A673 (cell line): ENCODE results near the gene SFXN5. TPM values are rescaled to one million over a fixed set of nuclear protein-coding genes. Genes with fewer than 3 reads are reported as not detected.

Experiments used
- BruUV-seq: library from RNA; stranded (reverse); fragments of 400-500 nt; replicated peaks from 2 replicates; lab custom pipeline; 2021; lab: Mats Ljungman, UMichigan
- CTCF ChIA-PET: fragments of 300-600 bp; sonication (Branson Sonifier 250); formaldehyde crosslinking; loops from one replicate; lab custom pipeline; 2022; ENCODE audit warnings: antibody characterized with exemption; lab: Charles Lee
- POLR2A ChIA-PET: fragments of 300-600 bp; sonication (Branson Sonifier 250); formaldehyde crosslinking; loops from one replicate; lab custom pipeline; 2022; ENCODE audit warnings: antibody characterized with exemption; ENCODE audit not compliant: low non-redundant PET; lab: Charles Lee
- DNase-seq: peaks from one replicate; pipeline ENCODE4 v3.0.0-alpha.2; 2015; ENCODE audit warnings: low spot score
- H3K27ac ChIP-seq: fragments of 200-600 bp; sonication (generic); 2 replicates; pipeline ENCODE4 v1.5.1; 2016; ENCODE audit warnings: mixed run types, low read depth, mild to moderate bottlenecking, mixed read lengths, antibody characterized with exemption, low read length; ENCODE audit not compliant: poor library complexity, severe bottlenecking
- H3K27me3 ChIP-seq: fragments of 200-600 bp; sonication (generic); replicated peaks from 2 replicates; pipeline ENCODE4 v1.6.1; 2017; ENCODE audit warnings: mixed run types, low read depth, mild to moderate bottlenecking, mixed read lengths, antibody characterized with exemption, low read length; ENCODE audit not compliant: insufficient read depth, poor library complexity
- H3K36me3 ChIP-seq: fragments of 200-600 bp; sonication (generic); 2 replicates; pipeline ENCODE4 v1.6.1; 2016; ENCODE audit warnings: mixed run types, mild to moderate bottlenecking, mixed read lengths, antibody characterized with exemption, low read length; ENCODE audit not compliant: insufficient read depth, poor library complexity, severe bottlenecking
- H3K4me1 ChIP-seq: fragments of 200-600 bp; sonication (generic); 2 replicates; pipeline ENCODE4 v1.6.1; 2017; ENCODE audit warnings: mixed run types, mild to moderate bottlenecking, mixed read lengths, antibody characterized with exemption, low read length; ENCODE audit not compliant: insufficient read depth, poor library complexity, severe bottlenecking
- H3K4me3 ChIP-seq: fragments of 200-600 bp; sonication (generic); 2 replicates; pipeline ENCODE4 v1.5.1; 2016; ENCODE audit warnings: low read depth, mixed run types, mild to moderate bottlenecking, mixed read lengths, low read length; ENCODE audit not compliant: poor library complexity, severe bottlenecking
- H3K9me3 ChIP-seq: fragments of 200-600 bp; sonication (generic); 2 replicates; pipeline ENCODE4 v1.6.1; 2016; ENCODE audit warnings: mixed run types, low read depth, mild to moderate bottlenecking, mixed read lengths, antibody characterized with exemption, low read length; ENCODE audit not compliant: poor library complexity, severe bottlenecking
- EZH2 ChIP-seq: fragments of 200-600 bp; sonication (generic); IDR thresholded peaks from 2 replicates; pipeline ENCODE4 v1.6.1; 2017; ENCODE audit warnings: borderline replicate concordance, low read depth, mild to moderate bottlenecking, mixed read lengths, antibody characterized with exemption, low read length; ENCODE audit not compliant: poor library complexity, severe bottlenecking
- intact Hi-C: fragments of 100-400 bp; cut with micrococcal nuclease; formaldehyde crosslinking; loops from one replicate; pipeline ENCODE4 v1.10.0; 2022; ENCODE audit not compliant: unreplicated experiment
- total RNA-seq: library from RNA; stranded (reverse); gene quantifications from 2 replicates; pipeline ENCODE4 v1.2.3, GENCODE V29; 2021
- TF ChIP-seq, protein P1 (sequence below): fragments of 300-800, 200-600 bp; sonication (generic); conservative IDR thresholded peaks from 2 replicates; pipeline ENCODE4 v1.5.1; 2017; ENCODE audit warnings: low read depth, mild to moderate bottlenecking, antibody characterized with exemption, low read length, moderate library complexity, mixed read lengths

SFXN5 gene
- total RNA-seq, 1 experiment from 2014 or later = 23.1 TPM

DNA sequence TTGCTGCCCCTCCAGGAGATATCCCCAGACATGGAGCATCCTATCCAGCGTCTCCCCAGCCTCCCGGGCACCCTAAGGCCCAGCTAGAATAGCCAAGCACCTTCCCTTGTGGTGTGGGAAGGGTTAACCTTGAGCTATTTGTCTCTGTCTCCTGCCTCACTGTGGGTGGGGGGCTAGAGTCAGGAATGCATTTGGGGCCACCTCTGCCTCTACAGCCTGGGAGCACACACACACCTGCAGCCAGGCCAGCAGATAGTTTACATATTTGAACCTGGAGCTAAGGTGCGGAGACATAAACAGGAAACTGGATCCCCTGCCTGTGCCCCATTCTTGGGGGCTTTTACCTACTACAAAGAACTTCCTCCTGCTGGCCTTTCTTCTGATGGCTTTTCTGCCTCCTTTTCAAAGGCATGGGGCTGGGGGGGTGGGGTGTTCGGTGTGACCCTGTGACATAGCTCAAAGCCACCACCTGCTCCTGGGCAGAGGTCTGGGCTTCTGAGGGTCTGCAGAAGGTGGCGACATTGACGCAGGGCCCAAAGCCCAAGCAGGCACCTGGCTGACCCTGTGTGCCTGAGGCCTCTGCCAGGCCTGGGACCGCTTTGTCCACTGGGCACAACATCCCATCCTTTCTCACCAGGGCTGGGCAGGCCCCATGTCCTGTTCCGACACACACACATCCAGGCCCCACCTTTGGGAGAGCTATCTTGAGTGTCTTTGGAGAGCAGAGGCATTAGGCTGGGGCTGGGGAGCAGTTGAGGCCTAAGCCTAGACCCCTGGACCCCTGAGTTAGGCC lies 120.0 kb downstream of the SFXN5 start:
- Histone ChIP-seq H3K4me3 (no peak overlapping the region), H3K9me3 (no peaks in the 10 kb centered on the region), H3K27me3 (no peaks in the 10 kb centered on the region), H3K36me3 (no peaks in the 10 kb centered on the region), H3K27ac (no peak overlapping the region), H3K4me1 (no peaks in the 10 kb centered on the region)
- ChIA-PET CTCF (no interaction called here), POLR2A (no interaction called here)
- intact Hi-C loops = no loop called here
- DNase-seq = no peak
- TF ChIP-seq, protein P1, sequence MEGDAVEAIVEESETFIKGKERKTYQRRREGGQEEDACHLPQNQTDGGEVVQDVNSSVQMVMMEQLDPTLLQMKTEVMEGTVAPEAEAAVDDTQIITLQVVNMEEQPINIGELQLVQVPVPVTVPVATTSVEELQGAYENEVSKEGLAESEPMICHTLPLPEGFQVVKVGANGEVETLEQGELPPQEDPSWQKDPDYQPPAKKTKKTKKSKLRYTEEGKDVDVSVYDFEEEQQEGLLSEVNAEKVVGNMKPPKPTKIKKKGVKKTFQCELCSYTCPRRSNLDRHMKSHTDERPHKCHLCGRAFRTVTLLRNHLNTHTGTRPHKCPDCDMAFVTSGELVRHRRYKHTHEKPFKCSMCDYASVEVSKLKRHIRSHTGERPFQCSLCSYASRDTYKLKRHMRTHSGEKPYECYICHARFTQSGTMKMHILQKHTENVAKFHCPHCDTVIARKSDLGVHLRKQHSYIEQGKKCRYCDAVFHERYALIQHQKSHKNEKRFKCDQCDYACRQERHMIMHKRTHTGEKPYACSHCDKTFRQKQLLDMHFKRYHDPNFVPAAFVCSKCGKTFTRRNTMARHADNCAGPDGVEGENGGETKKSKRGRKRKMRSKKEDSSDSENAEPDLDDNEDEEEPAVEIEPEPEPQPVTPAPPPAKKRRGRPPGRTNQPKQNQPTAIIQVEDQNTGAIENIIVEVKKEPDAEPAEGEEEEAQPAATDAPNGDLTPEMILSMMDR = no peak
- TF ChIP-seq EZH2 = no peak
- no TSS peak for BruUV-seq

DNA sequence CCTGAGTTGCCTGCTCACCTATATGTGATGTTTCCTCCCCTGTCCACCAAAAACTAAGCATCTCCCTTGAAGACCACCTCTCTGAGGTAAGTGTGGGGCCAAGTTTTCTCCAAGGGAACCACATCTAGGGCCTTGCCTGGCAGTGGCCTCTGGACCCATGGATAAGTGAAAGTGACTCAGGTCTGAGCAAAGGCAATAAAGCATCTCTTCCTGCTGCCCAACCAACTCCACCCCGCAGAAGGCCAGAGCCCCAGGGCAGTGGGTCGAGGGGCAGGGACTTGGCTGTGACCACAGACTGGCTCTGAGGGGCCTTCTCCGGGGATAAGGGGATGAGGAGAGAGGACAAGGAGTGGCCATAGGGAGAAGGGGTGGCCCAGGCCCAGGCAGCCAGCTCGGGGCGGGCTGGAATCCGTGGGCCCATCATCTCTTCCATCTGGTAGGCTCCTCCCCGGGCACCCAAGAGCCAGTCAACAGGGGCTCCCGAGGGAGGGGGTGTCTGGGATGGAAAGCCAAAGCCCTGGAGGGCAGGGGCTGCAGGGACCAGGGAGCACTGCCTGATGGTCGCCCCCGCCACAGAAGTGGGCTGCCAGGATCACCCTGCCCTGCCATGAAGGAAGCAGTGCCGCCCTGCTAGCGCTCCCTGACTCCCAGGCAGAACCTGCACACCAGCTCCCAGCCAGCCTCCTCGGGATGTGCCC lies 120.8 kb downstream of the SFXN5 start:
- intact Hi-C loops = no loop called here
- BruUV-seq = no TSS peak
- H3K27ac ChIP-seq = no peak overlapping the region
- no peaks in the 10 kb centered on the region for H3K27me3 ChIP-seq
- H3K36me3 ChIP-seq = no peaks in the 10 kb centered on the region
- DNase-seq = no peak
- no peak for TF ChIP-seq EZH2
- TF ChIP-seq, protein P1 = no peak
- H3K9me3 ChIP-seq = no peaks in the 10 kb centered on the region
- no peaks in the 10 kb centered on the region for H3K4me1 ChIP-seq
- CTCF ChIA-PET = no interaction called here
- POLR2A ChIA-PET = no interaction called here
- no peak overlapping the region for H3K4me3 ChIP-seq

DNA sequence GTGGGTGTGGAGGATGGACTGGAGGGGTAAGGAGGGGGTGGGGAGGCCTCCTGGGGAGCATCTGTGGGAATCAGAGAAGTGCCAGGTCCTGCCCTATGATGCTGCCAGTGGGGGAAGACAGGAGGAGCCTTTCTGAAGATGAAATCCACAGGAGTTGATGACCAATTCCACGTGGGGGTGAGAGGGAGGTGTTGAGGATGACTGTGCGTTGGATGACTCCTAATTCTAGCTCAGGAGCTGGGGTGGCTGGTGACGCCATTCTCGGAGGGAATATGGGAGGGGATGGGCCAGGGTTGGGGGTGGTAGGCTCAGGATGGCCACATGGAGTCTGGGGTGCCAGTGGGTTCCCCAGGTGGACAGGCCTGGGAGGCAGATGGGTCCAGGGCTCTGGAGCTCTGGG lies 121.9 kb downstream of the SFXN5 start:
- H3K4me1 ChIP-seq = no peaks in the 10 kb centered on the region
- CTCF ChIA-PET = no interaction called here
- H3K27me3 ChIP-seq = no peaks in the 10 kb centered on the region
- no TSS peak for BruUV-seq
- H3K4me3 ChIP-seq = no peak overlapping the region
- intact Hi-C loops = no loop called here
- DNase-seq = no peak
- H3K36me3 ChIP-seq = no peaks in the 10 kb centered on the region
- H3K27ac ChIP-seq = no peak overlapping the region
- no peaks in the 10 kb centered on the region for H3K9me3 ChIP-seq
- TF ChIP-seq, protein P1 = no peak
- TF ChIP-seq EZH2 = no peak
- POLR2A ChIA-PET = no interaction called here
